GM19455 (cell line): Measurements from ENCODE around the gene ATP6V1G1.
"Not testable (repeated sequence)": the region's sequence is repeated elsewhere in the genome, so short reads cannot be mapped to it uniquely, and the experiment has no call there.

Experiments used
- ATAC-seq: cut with Tn5 transposase; IDR thresholded peaks from one replicate; pipeline ENCODE4 v1.9.1; 2021; ENCODE audit not compliant: unreplicated experiment

ATP6V1G1 gene

GRCh38 chr9:114587345-114588202, at the start of gene ATP6V1G1:
ATP6V1G1 (plus strand) TSS chr9:114587769; CDS start chr9:114587839, 70 bp downstream.
- peak; percentile 95 for ATAC-seq

- ATAC-seq: no peak
Observed at GRCh38 chr9:114538241-114538640, 49.3 kb upstream of the ATP6V1G1 start.

GRCh38 chr9:114539701-114540380, 47.7 kb upstream of the ATP6V1G1 start:
- no peak for ATAC-seq

- no peak for ATAC-seq
Observed at GRCh38 chr9:114545055-114545454, 42.5 kb upstream of the ATP6V1G1 start.

- ATAC-seq: no peak
Observed at GRCh38 chr9:114546851-114547250, 40.7 kb upstream of the ATP6V1G1 start.

GRCh38 chr9:114549697-114550330, 37.8 kb upstream of the ATP6V1G1 start:
- no peak for ATAC-seq

GRCh38 chr9:114551750-114552685, 35.6 kb upstream of the ATP6V1G1 start:
- ATAC-seq: no peak

- no peak for ATAC-seq
Observed at GRCh38 chr9:114552706-114553105, 34.9 kb upstream of the ATP6V1G1 start.

- ATAC-seq: no peak
Observed at GRCh38 chr9:114553202-114553601, 34.4 kb upstream of the ATP6V1G1 start.

GRCh38 chr9:114555696-114556095, 31.9 kb upstream of the ATP6V1G1 start:
- ATAC-seq: no peak

GRCh38 chr9:114558027-114558675, 29.4 kb upstream of the ATP6V1G1 start:
- ATAC-seq: no peak

- no peak for ATAC-seq
Observed at GRCh38 chr9:114559830-114560513, 27.6 kb upstream of the ATP6V1G1 start.

GRCh38 chr9:114560956-114561355, 26.6 kb upstream of the ATP6V1G1 start:
- no peak for ATAC-seq

- ATAC-seq: no peak
Observed at GRCh38 chr9:114561771-114562170, 25.8 kb upstream of the ATP6V1G1 start.

GRCh38 chr9:114565204-114565603, 22.4 kb upstream of the ATP6V1G1 start:
- no peak for ATAC-seq

GRCh38 chr9:114570742-114571141, 16.8 kb upstream of the ATP6V1G1 start:
- no peak for ATAC-seq

GRCh38 chr9:114571391-114571790, 16.2 kb upstream of the ATP6V1G1 start:
- ATAC-seq: no peak

- no peak for ATAC-seq
Observed at GRCh38 chr9:114572199-114572598, 15.4 kb upstream of the ATP6V1G1 start.

GRCh38 chr9:114574438-114574837, 13.1 kb upstream of the ATP6V1G1 start:
- ATAC-seq: no peak

GRCh38 chr9:114576779-114577178, 10.8 kb upstream of the ATP6V1G1 start:
- not testable (repeated sequence) for ATAC-seq
